Kidney (tissue), 14 donors: ENCODE results near the gene CCR9. TPM values are rescaled to one million over a fixed set of nuclear protein-coding genes. Genes with fewer than 3 reads are reported as not detected.

Source experiments
- DNase-seq, 5 donors: peaks; one replicate each; pipeline ENCODE4 v3.0.0-alpha.2; 2013 to 2020
- FAIRE-seq: peaks from 2 replicates; lab custom pipeline; 2012; peaks lifted over from hg19 to GRCh38; lab: Jason Lieb, UNC
- H3K27ac ChIP-seq, 2 donors: one replicate each; pipeline ENCODE4 v1.7.0; 2013; ENCODE audit warnings: low read depth in 2 of 2, low read length in 2 of 2, inconsistent platforms in 1 of 2
- H3K27me3 ChIP-seq: one replicate; pipeline ENCODE4 v1.7.1; 2013; ENCODE audit warnings: low read length, inconsistent platforms; ENCODE audit not compliant: control insufficient read depth, insufficient read depth
- H3K36me3 ChIP-seq, 3 donors: one replicate each; pipeline versions ENCODE4 v1.7.0 to v1.7.1; 2013; ENCODE audit warnings: low read length in 3 of 3, control low read depth in 1 of 3, inconsistent platforms in 1 of 3; ENCODE audit not compliant: insufficient read depth in 3 of 3, control insufficient read depth in 2 of 3
- H3K4me1 ChIP-seq, 3 donors: one replicate each; pipeline versions ENCODE4 v1.7.0 to v1.7.1; 2013; ENCODE audit warnings: low read length in 3 of 3, inconsistent platforms in 1 of 3, low read depth in 1 of 3; ENCODE audit not compliant: control insufficient read depth in 2 of 3, insufficient read depth in 2 of 3
- H3K4me3 ChIP-seq, 3 donors: one replicate each; pipeline versions ENCODE4 v1.7.0 to v1.8.1; 2013; ENCODE audit warnings: low read length in 3 of 3, control low read depth in 1 of 3, inconsistent platforms in 1 of 3
- H3K9ac ChIP-seq, 3 donors: one replicate each; pipeline versions ENCODE4 v1.7.0 to v1.7.1; 2013; ENCODE audit warnings: low read length in 3 of 3, control low read depth in 1 of 3, inconsistent platforms in 1 of 3
- H3K9me3 ChIP-seq, 3 donors: one replicate each; pipeline versions ENCODE4 v1.7.0 to v1.7.1; 2013; ENCODE audit warnings: low read length in 3 of 3, control low read depth in 1 of 3, inconsistent platforms in 1 of 3; ENCODE audit not compliant: control insufficient read depth in 2 of 3, insufficient read depth in 1 of 3
- intact Hi-C: fragments of 100-400 bp; cut with DNase I; formaldehyde crosslinking; loops from one replicate; pipeline ENCODE4 v1.11.1; 2022
- polyA plus RNA-seq: library from polyadenylated mRNA; stranded (reverse); fragments of 350-450 nt; fragmentation: Illumina TruSeq; extraction: RNeasy Lipid Tissue Mini Kit (QIAGEN cat#74804); gene quantifications from one replicate; pipeline ENCODE4 v1.2.3, GENCODE V29; 2014; ENCODE audit warnings: low read depth, low replicate concordance; ENCODE audit not compliant: insufficient read depth
- total RNA-seq: library from RNA; stranded (reverse); fragmentation: NEBNext Ultra II Directional; extraction: Animal tissue kit (Norgen Biotek cat#: 25700); gene quantifications from one replicate; pipeline ENCODE4 v1.2.1, GENCODE V29; 2021
- TF ChIP-seq, protein P1 (sequence below): IDR thresholded peaks from 3 replicates; pipeline ENCODE4 v1.5.1; 2012; ENCODE audit warnings: mild to moderate bottlenecking, moderate library complexity, borderline replicate concordance; ENCODE audit not compliant: insufficient read depth; ENCODE audit errors: extremely low read depth
- donor health status: control.
- donor health status: control.
- donor health status: control.
- donor health status: control.
- donor health status: control.
- donor health status: DM: yes; HTN: yes; CAD: no.
- donor health status: Normal renal cell carcinoma (clear cell type).

Gene CCR9
- total and polyA plus RNA-seq, 2 donors from 2014 or later, result 0.22 to 0.43 TPM

DNA sequence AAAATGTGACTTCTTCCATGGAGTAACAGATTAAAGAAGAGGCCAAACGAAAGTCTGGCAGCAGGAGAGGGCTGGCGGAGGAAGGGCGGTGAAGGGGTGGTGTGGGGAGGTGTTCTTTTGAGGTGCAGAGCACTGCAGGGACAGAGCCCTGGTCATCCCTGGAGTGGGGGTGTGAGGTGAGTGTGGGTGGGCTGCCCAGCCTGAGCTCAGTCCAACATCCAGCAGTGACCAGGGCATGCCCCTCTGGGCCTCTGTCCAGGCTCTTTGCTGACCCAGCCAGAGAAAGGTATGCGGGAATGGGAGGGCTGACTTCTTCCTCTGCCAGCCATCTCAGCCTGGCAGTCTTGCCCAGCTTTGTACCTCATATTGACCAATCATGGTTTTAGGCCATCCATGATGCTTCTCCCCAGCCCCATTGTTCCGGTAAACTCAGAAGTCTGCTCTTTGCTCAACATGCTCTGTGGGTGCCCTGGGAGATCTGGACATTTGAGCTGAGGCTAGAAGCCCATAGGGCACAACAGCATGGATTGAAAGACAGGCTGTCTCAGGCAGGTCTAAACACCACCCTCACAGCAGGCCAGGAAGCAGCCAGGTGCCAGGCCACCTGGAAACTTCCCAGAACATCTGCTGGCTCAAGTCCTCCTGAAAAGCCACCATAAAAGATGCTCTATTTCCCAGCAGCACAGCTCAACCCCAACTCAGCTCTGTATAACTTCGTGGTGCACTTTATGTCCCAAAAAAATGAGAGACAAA, 31.0 kb downstream of the CCR9 start:
- no peak overlapping the region for H3K27ac ChIP-seq
- intact Hi-C loops, result no loop called here
- H3K4me1 ChIP-seq, result no peaks in the 10 kb centered on the region
- FAIRE-seq (no peak), DNase-seq (no peak)
- no peak overlapping the region for H3K4me3 ChIP-seq
- H3K9me3 ChIP-seq, result no peaks in the 10 kb centered on the region
- peaks cover 0 to 18% (median 11%) of the 10 kb centered on the region in 3 donors for H3K36me3 ChIP-seq
- no peaks in the 10 kb centered on the region for H3K27me3 ChIP-seq
- TF ChIP-seq, protein P1, sequence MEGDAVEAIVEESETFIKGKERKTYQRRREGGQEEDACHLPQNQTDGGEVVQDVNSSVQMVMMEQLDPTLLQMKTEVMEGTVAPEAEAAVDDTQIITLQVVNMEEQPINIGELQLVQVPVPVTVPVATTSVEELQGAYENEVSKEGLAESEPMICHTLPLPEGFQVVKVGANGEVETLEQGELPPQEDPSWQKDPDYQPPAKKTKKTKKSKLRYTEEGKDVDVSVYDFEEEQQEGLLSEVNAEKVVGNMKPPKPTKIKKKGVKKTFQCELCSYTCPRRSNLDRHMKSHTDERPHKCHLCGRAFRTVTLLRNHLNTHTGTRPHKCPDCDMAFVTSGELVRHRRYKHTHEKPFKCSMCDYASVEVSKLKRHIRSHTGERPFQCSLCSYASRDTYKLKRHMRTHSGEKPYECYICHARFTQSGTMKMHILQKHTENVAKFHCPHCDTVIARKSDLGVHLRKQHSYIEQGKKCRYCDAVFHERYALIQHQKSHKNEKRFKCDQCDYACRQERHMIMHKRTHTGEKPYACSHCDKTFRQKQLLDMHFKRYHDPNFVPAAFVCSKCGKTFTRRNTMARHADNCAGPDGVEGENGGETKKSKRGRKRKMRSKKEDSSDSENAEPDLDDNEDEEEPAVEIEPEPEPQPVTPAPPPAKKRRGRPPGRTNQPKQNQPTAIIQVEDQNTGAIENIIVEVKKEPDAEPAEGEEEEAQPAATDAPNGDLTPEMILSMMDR, result no peak
- no peak overlapping the region for H3K9ac ChIP-seq

DNA sequence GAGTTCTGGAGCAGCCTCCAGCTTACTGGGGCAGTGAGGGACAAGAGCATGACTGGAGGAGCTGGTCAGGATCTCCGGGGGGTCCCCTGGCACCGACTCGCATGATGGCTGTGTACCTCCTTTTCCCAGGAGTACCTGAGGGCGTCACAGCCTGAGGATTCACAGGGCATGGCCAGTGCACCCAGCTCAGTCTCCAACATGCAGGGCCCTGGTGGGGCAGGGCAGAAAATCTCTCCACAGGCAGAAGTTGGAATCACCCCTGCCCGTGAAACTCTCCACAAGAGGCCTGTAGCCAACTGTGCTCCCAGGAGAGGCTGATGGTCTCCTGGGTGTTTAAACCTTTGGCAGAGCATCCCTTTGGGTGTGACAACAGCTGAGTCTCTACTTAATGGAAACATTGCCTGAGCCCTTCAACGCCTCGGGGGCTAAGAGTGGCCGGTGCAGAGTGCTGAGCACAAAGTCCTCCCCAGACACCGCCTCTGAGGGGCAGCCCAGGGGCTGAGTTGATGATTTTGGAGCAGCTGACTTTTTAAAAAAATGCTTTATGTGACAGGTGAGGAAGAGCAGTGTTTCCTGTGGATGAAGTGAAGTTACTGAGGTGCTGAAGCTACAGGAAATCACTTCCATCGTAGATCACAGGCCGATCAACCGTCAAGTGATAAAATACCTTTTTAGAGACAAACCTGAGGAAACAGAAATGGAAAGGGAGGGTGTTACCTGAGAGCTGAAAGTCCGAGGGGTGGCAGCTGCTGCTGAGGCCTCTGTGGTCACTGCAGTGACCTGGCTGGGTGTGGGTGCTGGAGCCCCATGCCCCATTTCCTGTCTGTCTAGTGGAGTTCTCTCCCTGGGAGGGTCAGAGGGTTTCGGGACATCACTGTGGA, 35.1 kb downstream of the CCR9 start:
- H3K9ac ChIP-seq, result no peak overlapping the region
- H3K4me3 ChIP-seq, result no peak overlapping the region
- FAIRE-seq (no peak), DNase-seq (no peak)
- no peaks in the 10 kb centered on the region for H3K9me3 ChIP-seq
- peaks cover 0 to 36% (median 22%) of the 10 kb centered on the region in 3 donors for H3K36me3 ChIP-seq
- no peaks in the 10 kb centered on the region for H3K27me3 ChIP-seq
- TF ChIP-seq, protein P1, result no peak
- intact Hi-C loops, result no loop called here
- H3K27ac ChIP-seq, result no peak overlapping the region
- H3K4me1 ChIP-seq, result no peaks in the 10 kb centered on the region

DNA sequence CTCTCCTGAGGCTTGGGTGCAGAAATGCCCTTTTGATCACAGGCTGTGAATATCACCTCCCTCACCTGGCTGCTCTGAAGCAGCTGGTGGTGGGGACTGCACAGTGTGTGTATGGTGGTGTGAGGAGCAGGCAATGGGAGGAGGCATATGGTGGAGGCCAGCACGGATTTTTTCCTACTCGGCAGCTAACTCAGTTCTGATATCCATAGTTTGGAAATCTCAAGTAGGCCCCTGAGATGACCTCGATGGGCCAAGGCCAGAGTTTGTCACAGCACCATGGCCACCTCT, 35.6 kb downstream of the CCR9 start:
- no peak for FAIRE-seq
- H3K36me3 ChIP-seq, result peaks cover 0 to 36% (median 22%) of the 10 kb centered on the region in 3 donors

More for the DNA sequence above, 35.6 kb downstream of the CCR9 start:
- TF ChIP-seq, protein P1, result no peak
- Histone ChIP-seq H3K9me3 (no peaks in the 10 kb centered on the region), H3K4me1 (no peaks in the 10 kb centered on the region), H3K27ac (no peak overlapping the region), H3K4me3 (no peak overlapping the region), H3K27me3 (no peaks in the 10 kb centered on the region), H3K9ac (no peak overlapping the region)
- DNase-seq, result no peak
- intact Hi-C loops, result no loop called here
